Transverse colon (tissue), 4 donors: ENCODE results near the gene AP1G2. TPM values are rescaled to one million over a fixed set of nuclear protein-coding genes. Genes with fewer than 3 reads are reported as not detected.

Source experiments
- DNase-seq: peaks from one replicate; pipeline ENCODE4 v3.0.0-alpha.2; 2019
- H3K27ac ChIP-seq, 4 donors: fragments of 200-600 bp; sonication (generic); 2 replicates each; pipeline ENCODE4 v1.5.1; 2016 to 2018; ENCODE audit warnings: inconsistent platforms in 4 of 4
- H3K27me3 ChIP-seq: fragments of 200-600 bp; sonication (generic); 2 replicates; pipeline ENCODE4 v1.5.1; 2017; ENCODE audit warnings: inconsistent platforms
- H3K36me3 ChIP-seq, 4 donors: fragments of 200-600 bp; sonication (generic); 2 replicates each; pipeline ENCODE4 v1.5.1; 2017 to 2019; ENCODE audit warnings: inconsistent platforms in 4 of 4
- H3K4me1 ChIP-seq, 4 donors: fragments of 200-600 bp; sonication (generic); 2 replicates each; pipeline ENCODE4 v1.5.1; 2017 to 2020; ENCODE audit warnings: inconsistent platforms in 4 of 4
- H3K4me3 ChIP-seq, 4 donors: fragments of 200-600 bp; sonication (generic); 1 replicate in 1 of 4; 2 replicates in 3 of 4; pipeline versions ENCODE4 v1.5.1 to v1.6.1; 2017 to 2019; ENCODE audit warnings: inconsistent platforms in 4 of 4
- H3K9me3 ChIP-seq, 2 donors: fragments of 200-600 bp; sonication (generic); 2 replicates each; pipeline ENCODE4 v1.5.1; 2017 to 2019; ENCODE audit warnings: inconsistent platforms in 2 of 2
- CTCF ChIP-seq, 5 experiments: fragments of 200-600 bp in 3 of 5; fragments of 450-650 bp in 2 of 5; sonication (generic) in 3 of 5; IDR thresholded peaks; 1 replicate in 2 of 5; 2 replicates in 3 of 5; pipeline ENCODE4 v1.5.1; 2016 to 2017; ENCODE audit warnings: antibody characterized with exemption in 5 of 5, inconsistent platforms in 3 of 5, mild to moderate bottlenecking in 2 of 5, moderate library complexity in 1 of 5
- EP300 ChIP-seq: sonication (generic); formaldehyde crosslinking; IDR thresholded peaks from one replicate; pipeline ENCODE4 v1.6.1; 2017; ENCODE audit warnings: antibody characterized with exemption, low read depth
- POLR2A ChIP-seq: fragments of 450-650 bp; IDR thresholded peaks from one replicate; pipeline ENCODE4 v1.6.1; 2016; ENCODE audit warnings: antibody characterized with exemption, mild to moderate bottlenecking, moderate library complexity
- POLR2AphosphoS5 ChIP-seq, 3 donors: sonication (generic); formaldehyde crosslinking; IDR thresholded peaks; one replicate each; pipeline ENCODE4 v1.6.1; 2016; ENCODE audit warnings: antibody characterized with exemption in 3 of 3
- WGBS, 2 donors: methylation state at CpG; one replicate each; pipeline ENCODE4 v1.1.5; 2018; ENCODE audit warnings: low coverage in 1 of 2; 5-methylcytosine and 5-hydroxymethylcytosine counted together
- in situ Hi-C, 4 donors: fragments of 200-750 bp; cut with MboI; loops; one replicate each; pipeline versions ENCODE4 v1.15.0 to v1.15.1; 2017; ENCODE audit warnings: low sequenced_read_pairs in 3 of 4, low pct_ligation_motif_present in 1 of 4, low pct_unique_long_range_greater_than_20kb in 1 of 4
- intact Hi-C: fragments of 100-400 bp; cut with DNase I; formaldehyde crosslinking; loops from one replicate; pipeline ENCODE4 v1.15.1; 2023; ENCODE audit warnings: low total_unique reads
- total RNA-seq, 4 donors: library from RNA; depleted of rRNA; stranded (reverse); fragments of >200 nt; gene quantifications; one replicate each; pipeline ENCODE4 v1.1.0, GENCODE V29; 2016

The AP1G2 gene
- total RNA-seq, 4 donors from 2014 or later = 163 to 508 (median 237) TPM

GRCh38 chr14:23568600-23569331 lies 1.2 kb upstream of the AP1G2 start:
- intact Hi-C loops (no loop called here), in situ Hi-C loops (loop anchor here in 2 of 4 donors (10.0 to 25.0 kb wide), 2 partner anchors 84 to 231 kb away; no protein-coding TSS in a partner anchor)
- Histone ChIP-seq H3K27ac (peak overlapping the region in 1 of 4 donors; percentile 81), H3K27me3 (no peaks in the 10 kb centered on the region), H3K36me3 (no peaks in the 10 kb centered on the region), H3K4me1 (peaks cover 4 to 19% (median 13%) of the 10 kb centered on the region in 4 donors), H3K4me3 (no peak overlapping the region), H3K9me3 (no peaks in the 10 kb centered on the region)
- DNase-seq = no peak
- no peak for TF ChIP-seq EP300
- peak in 1 of 5 experiments; percentile 25 for TF ChIP-seq CTCF (IDR thresholded peaks at IDR 0.05)
- WGBS, 2 donors = 59 to 65% methylated on average over 4 to 6 of the region's 6 CpGs

- Histone ChIP-seq H3K27ac (peak overlapping the region; percentile 81 to 87 (median 84)), H3K9me3 (no peaks in the 10 kb centered on the region), H3K27me3 (no peaks in the 10 kb centered on the region), H3K36me3 (no peaks in the 10 kb centered on the region), H3K4me3 (peak overlapping the region in 2 of 4 donors; percentile 55 to 75), H3K4me1 (peaks cover 4 to 19% (median 13%) of the 10 kb centered on the region in 4 donors)
- DNase-seq = no peak
- WGBS, 2 donors = 73 to 78% methylated on average over 1 to 2 of the region's 2 CpGs
- intact Hi-C loops = no loop called here
- in situ Hi-C loops = loop anchor here in 2 of 4 donors (10.0 to 25.0 kb wide), 2 partner anchors 83 to 231 kb away; no protein-coding TSS in a partner anchor
- no peak for TF ChIP-seq POLR2A
- no peak for TF ChIP-seq EP300
- no peak for TF ChIP-seq POLR2AphosphoS5 (IDR thresholded peaks at IDR 0.05)
- no peak for TF ChIP-seq CTCF (IDR thresholded peaks at IDR 0.05)
Measured at GRCh38 chr14:23568021-23568599, 519 bp upstream of the AP1G2 start.

- TF ChIP-seq POLR2AphosphoS5 (IDR thresholded peaks at IDR 0.05) (no peak), EP300 (no peak), CTCF (IDR thresholded peaks at IDR 0.05) (no peak), POLR2A (no peak)
- Histone ChIP-seq H3K4me3 (peak overlapping the region; percentile 44 to 75 (median 58)), H3K4me1 (peaks cover 4 to 19% (median 13%) of the 10 kb centered on the region in 4 donors), H3K27me3 (no peaks in the 10 kb centered on the region), H3K36me3 (no peaks in the 10 kb centered on the region), H3K9me3 (no peaks in the 10 kb centered on the region), H3K27ac (peak overlapping the region; percentile 81 to 87 (median 84))
- intact Hi-C loops = no loop called here
- in situ Hi-C loops = loop anchor here in 2 of 4 donors (10.0 to 25.0 kb wide), 2 partner anchors 82 to 229 kb away; no protein-coding TSS in a partner anchor
- 12 to 20% methylated on average over 1 to 5 of the region's 5 CpGs for WGBS, 2 donors
- DNase-seq = no peak
Measured at GRCh38 chr14:23566778-23567185, 809 bp downstream of the AP1G2 start.

DNA sequence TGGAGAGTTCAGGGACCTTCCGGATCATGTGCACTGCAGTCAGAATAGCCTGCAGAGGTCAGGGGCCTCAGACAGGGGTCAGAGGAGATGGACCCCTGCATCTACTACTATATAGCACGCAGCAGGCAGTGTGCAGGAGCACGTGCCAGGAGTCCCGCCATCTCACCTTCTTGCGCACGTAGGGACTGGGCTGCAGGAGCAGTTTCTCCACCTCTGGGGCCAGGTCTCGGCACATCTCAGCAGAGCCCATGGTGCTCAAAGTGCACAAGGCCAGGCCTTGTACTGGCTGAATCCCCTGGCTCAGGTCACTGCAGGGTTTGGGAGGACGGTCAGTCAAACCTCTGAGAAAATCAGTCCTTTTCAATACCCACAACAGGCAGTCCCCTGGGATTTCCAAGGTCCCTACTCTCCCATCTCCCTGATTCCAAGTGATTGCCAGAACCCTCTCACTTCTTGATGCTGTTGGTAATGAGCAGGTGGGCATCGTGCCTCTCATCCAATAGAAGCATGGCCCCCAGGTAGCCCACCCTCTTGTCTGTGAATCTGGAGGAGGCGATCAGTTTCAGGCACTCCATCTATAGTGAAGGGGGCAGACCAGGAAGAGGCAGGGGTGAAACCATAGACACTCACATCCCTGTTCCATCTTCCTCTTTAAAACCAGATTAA lies 1.3 kb downstream of the AP1G2 start:
- intact Hi-C loops = no loop called here
- 95 to 100% methylated on average over 1 to 8 of the region's 10 CpGs for WGBS, 2 donors

More for the DNA sequence above, 1.3 kb downstream of the AP1G2 start:
- Histone ChIP-seq H3K27me3 (no peaks in the 10 kb centered on the region), H3K36me3 (peaks cover 0 to 5% (median 0%) of the 10 kb centered on the region in 4 donors), H3K4me3 (peak overlapping the region in 1 of 4 donors; percentile 75), H3K27ac (peak overlapping the region in 1 of 4 donors; percentile 85), H3K9me3 (no peaks in the 10 kb centered on the region), H3K4me1 (peaks cover 4 to 19% (median 13%) of the 10 kb centered on the region in 4 donors)
- DNase-seq = no peak
- in situ Hi-C loops = loop anchor here in 2 of 4 donors (10.0 to 25.0 kb wide), 2 partner anchors 81 to 229 kb away; no protein-coding TSS in a partner anchor
- TF ChIP-seq POLR2A (no peak), CTCF (IDR thresholded peaks at IDR 0.05) (no peak), POLR2AphosphoS5 (IDR thresholded peaks at IDR 0.05) (no peak), EP300 (no peak)
